GM21529 (cell line): ENCODE results near the gene TCERG1L.

Experiments used
- ATAC-seq: cut with Tn5 transposase; IDR thresholded peaks from one replicate; pipeline ENCODE4 v1.9.1; 2021; ENCODE audit not compliant: unreplicated experiment

The TCERG1L gene

DNA sequence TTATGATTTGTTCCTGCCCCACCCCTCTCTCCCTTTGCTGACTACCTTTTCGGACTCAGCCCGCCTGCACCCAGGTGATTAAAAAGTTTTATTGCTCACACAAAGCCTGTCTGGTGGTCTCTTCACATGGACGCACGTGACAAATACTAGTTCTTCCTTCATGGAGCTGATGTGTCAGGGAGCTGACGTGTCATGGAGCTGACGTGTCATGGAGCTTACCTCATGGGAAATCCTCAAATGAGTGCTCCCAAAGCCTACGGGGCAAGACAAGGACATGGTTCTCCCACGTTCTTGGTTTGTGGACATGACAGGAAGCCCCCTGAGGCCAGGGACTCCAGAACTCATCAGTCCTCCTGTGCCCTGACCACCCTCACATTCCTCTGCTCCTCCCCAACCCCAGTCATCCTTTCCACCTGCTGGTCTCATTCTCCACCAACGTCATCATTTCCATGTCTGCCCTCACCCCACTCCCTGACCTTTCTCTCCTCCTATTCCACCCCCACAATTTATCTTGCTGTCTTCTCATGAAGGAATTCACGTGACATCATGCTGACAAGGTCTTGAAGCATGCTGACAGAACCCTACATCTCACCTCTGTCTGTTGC is 261.3 kb downstream of the TCERG1L start:
- no peak for ATAC-seq

DNA sequence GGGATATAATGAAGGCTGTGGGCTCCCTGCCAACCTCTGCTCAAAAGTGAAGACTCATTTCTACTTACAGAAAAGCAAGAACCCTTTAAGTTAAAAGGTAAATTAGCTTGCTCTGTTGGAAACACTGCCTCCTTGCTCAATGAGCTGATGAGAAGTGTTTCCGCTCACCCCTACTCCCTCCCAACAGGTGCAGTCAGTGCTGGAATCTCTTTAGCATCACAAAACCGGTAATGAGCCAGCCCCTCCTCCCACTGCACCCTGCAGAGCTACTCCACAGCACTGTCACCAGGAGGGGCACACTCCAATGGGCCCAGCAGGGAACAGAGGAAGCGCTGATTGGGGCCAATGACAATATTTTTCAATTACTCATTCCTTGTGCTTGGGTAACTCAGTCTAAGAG is 262.5 kb downstream of the TCERG1L start:
- no peak for ATAC-seq

DNA sequence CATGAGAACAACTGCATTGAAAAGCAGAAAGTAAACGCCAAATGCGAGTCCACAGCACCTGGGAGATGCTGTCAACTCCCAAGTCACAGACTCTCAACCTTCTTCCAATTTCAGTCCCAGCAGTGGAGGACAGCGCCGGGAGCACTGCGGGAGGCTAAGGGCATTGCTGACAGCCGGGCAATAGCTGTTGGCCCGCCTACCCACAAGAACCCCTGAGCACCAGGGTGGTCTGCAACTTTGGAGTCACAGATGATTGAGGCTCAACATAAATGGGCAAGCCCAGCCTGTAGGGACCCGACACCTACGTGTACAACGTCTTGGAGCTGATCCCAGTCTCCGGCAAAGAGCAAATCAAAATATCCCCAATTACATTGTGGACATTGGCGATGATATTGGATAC is 262.9 kb downstream of the TCERG1L start:
- ATAC-seq = no peak

DNA sequence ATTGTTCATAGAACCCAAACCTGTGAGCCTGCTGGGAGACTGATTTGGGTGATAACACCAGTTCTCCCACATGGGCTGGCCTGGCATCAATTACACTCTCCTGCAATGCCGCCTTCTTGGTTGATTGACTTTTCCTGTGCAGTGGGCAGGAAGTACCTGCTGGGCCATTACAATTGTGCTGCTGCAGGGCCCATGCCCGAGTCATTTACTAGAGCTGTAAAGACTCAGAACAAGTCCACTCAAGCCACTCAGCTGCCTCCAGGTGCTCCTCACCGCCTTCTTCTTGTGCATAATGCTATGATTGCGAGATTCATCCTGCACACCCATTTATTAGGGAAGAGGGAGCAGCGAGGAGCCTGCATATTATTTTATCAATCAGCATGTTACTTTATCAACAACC is 264.0 kb downstream of the TCERG1L start:
- no peak for ATAC-seq

DNA sequence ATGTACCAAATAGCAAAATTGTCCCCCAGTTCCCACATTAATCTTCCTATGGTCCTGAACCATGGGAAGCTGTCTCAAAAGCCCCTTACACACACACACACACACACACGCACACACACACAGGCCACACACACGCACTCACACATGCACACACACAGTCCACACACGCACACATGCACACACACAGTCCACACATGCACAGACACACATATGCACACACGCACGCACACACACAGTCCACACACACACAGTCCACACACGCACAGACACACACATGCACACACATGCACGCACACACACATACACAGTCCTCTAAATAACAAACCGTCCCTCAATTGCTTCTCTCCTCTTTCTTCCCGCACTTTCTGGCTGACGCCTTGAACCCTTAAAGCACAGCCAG is 265.3 kb downstream of the TCERG1L start:
- no peak for ATAC-seq

DNA sequence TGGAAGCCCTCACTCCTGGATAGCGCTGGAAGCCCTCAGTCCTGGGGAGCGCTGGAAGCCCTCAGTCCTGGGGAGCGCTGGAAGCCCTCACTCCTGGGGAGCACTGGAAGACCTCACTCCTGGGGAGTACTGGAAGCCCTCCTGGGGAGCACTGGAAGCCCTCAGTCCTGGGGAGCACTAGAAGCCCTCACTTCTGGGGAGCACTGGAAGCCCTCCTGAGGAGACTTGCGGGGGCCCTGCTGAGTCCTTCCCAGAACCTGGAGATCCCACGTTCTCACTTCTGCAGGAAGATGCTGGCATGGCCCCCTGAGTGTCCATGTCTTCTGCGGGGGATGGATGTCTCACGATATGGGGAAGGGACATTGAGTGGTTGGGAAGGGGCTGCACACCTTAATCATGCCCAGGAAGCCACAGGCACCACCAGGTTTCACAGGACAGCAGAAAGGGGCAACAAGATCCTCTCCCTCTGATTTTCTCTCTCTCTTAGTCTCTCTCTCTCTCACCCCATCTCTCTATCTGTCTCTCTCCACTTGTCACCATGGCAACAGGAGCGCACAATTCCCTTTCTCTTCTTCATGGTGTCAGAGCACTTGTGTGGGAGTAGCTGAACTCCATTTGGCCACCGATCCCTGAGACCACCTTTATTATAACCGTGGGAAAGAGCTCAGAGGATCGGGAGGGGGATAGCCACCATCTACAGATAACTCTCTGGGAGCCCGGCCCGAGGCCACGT is 267.0 kb downstream of the TCERG1L start:
- ATAC-seq = no peak

DNA sequence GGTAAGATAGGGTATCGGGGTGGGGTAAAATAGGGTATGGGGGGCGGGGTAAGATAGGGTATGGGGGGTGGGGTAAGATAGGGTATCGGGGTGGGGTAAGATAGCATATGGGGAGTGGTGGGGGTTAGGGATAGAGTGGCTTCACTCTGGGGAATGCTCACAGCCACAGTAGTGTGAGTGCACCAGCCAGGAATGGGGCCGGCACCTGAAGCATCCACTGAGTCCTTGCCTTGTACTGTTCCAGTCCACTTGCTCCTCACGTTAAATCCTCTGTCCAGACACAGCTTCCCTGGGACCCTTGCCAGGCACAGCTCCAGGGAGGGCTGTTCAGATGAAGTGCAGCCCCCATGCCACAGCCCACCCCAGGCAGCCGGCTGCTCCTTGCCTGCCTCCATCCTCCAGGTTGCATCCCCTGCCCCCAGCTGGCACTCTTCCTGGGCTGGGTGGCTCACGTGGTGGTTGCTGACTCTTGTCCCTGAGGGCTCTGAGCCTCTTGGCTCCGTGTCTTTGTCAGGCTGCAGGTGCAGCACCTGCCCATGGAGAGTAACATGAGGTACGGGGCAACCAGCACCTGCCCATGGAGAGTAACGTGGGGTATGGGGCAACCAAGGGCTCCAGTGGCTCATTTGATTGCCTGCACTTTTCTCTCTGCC is 268.4 kb downstream of the TCERG1L start:
- ATAC-seq = no peak
